ENCODE results near the gene BUB1B.

- TF ChIP-seq, protein P1, sequence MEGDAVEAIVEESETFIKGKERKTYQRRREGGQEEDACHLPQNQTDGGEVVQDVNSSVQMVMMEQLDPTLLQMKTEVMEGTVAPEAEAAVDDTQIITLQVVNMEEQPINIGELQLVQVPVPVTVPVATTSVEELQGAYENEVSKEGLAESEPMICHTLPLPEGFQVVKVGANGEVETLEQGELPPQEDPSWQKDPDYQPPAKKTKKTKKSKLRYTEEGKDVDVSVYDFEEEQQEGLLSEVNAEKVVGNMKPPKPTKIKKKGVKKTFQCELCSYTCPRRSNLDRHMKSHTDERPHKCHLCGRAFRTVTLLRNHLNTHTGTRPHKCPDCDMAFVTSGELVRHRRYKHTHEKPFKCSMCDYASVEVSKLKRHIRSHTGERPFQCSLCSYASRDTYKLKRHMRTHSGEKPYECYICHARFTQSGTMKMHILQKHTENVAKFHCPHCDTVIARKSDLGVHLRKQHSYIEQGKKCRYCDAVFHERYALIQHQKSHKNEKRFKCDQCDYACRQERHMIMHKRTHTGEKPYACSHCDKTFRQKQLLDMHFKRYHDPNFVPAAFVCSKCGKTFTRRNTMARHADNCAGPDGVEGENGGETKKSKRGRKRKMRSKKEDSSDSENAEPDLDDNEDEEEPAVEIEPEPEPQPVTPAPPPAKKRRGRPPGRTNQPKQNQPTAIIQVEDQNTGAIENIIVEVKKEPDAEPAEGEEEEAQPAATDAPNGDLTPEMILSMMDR (IDR thresholded peaks at IDR 0.05), result no peak
- TF ChIP-seq EP300 (IDR thresholded peaks at IDR 0.05; ENCODE audit: low read depth), result no peak
Observed at GRCh38 chr15:40252438-40253166, 91.7 kb downstream of the BUB1B start.

Data from transverse colon (tissue), 3 donors.